Measurements from ENCODE around the gene SIRT6.

DNA sequence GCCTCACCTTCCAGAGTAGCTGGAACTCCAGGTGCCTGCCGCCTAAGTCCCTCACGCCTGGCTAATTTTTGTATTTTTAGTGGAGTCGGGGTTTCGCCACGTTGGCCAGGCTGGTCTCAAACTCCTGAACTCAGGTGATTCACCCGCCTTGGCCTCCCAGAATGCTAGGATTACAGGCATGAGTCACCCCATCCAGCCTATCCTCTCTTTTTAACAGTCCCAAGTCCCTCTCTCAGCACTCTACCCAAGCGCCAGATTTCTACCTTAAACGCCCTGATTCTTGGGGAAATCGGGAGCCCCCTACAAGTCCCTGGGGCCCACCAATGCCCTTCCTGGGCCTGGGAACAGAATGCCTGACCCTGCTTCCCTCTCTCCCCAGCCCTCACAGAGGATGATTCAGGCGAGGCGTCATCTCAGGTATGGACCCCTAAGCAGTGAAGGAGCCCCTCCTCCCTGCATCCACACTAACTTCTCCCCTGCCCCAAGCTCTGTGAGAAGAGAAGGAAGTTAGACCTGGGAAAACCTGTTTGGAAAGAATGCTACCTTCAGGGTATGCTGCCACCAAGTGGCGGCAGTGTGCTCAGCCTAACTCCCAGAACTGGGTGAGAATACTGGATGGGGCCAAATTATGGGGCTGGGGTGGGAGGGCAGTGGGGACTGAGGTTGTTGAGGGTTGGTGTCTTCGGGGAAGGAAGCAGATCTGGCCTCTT is 26.2 kb upstream of the SIRT6 start:
- TF ChIP-seq POLR2A (IDR thresholded peaks at IDR 0.05) (no peak), POLR2AphosphoS5 (IDR thresholded peaks at IDR 0.05) (no peak)
- TF ChIP-seq, protein P1, sequence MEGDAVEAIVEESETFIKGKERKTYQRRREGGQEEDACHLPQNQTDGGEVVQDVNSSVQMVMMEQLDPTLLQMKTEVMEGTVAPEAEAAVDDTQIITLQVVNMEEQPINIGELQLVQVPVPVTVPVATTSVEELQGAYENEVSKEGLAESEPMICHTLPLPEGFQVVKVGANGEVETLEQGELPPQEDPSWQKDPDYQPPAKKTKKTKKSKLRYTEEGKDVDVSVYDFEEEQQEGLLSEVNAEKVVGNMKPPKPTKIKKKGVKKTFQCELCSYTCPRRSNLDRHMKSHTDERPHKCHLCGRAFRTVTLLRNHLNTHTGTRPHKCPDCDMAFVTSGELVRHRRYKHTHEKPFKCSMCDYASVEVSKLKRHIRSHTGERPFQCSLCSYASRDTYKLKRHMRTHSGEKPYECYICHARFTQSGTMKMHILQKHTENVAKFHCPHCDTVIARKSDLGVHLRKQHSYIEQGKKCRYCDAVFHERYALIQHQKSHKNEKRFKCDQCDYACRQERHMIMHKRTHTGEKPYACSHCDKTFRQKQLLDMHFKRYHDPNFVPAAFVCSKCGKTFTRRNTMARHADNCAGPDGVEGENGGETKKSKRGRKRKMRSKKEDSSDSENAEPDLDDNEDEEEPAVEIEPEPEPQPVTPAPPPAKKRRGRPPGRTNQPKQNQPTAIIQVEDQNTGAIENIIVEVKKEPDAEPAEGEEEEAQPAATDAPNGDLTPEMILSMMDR (IDR thresholded peaks at IDR 0.05), result no peak
